Forelimb muscle (tissue), 1 donor: ENCODE results near the gene SMIM44. TPM values are rescaled to one million over a fixed set of nuclear protein-coding genes. Genes with fewer than 3 reads are reported as not detected.

Experiments
- DNase-seq: peaks from one replicate; pipeline ENCODE4 v3.0.0-alpha.2; 2013; ENCODE audit warnings: low read depth
- polyA plus RNA-seq: library from polyadenylated mRNA; unstranded; fragments of 120-200 nt; gene quantifications from one replicate; pipeline ENCODE4 v1.2.1, GENCODE V29; 2013; ENCODE audit not compliant: insufficient read length

The SMIM44 gene
- polyA plus RNA-seq, 1 donor: not detected

- DNase-seq: no peak
These were observed 5.7 kb downstream of the SMIM44 start for GRCh38 chr19:3477506-3477905.

- no peak for DNase-seq
These were observed 6.4 kb downstream of the SMIM44 start for GRCh38 chr19:3476830-3477229.

GRCh38 chr19:3475449-3475848 is 7.8 kb downstream of the SMIM44 start:
- no peak for DNase-seq

GRCh38 chr19:3474614-3475013 is 8.6 kb downstream of the SMIM44 start:
- DNase-seq: no peak

GRCh38 chr19:3474010-3474409 is 9.2 kb downstream of the SMIM44 start:
- no peak for DNase-seq

- DNase-seq: no peak
These were observed 11.1 kb downstream of the SMIM44 start for GRCh38 chr19:3471954-3472655.

GRCh38 chr19:3470500-3471128 is 12.6 kb downstream of the SMIM44 start:
- DNase-seq: no peak

- DNase-seq: no peak
These were observed 13.4 kb downstream of the SMIM44 start for GRCh38 chr19:3469638-3470499.

GRCh38 chr19:3468211-3468610 is 15.0 kb downstream of the SMIM44 start:
- no peak for DNase-seq

GRCh38 chr19:3467437-3468198 is 15.6 kb downstream of the SMIM44 start:
- DNase-seq: no peak

- DNase-seq: no peak
These were observed 16.6 kb downstream of the SMIM44 start for GRCh38 chr19:3466635-3467034.

- no peak for DNase-seq
These were observed 17.7 kb downstream of the SMIM44 start for GRCh38 chr19:3465552-3465951.

GRCh38 chr19:3464587-3465235 is 18.5 kb downstream of the SMIM44 start:
- no peak for DNase-seq

- DNase-seq: no peak
These were observed 19.3 kb downstream of the SMIM44 start for GRCh38 chr19:3463714-3464586.

- no peak for DNase-seq
These were observed 20.1 kb downstream of the SMIM44 start for GRCh38 chr19:3462991-3463713.

GRCh38 chr19:3459965-3460582 is 23.2 kb downstream of the SMIM44 start:
- DNase-seq: no peak

GRCh38 chr19:3459089-3459881 is 24.0 kb downstream of the SMIM44 start:
- peak; percentile 88 for DNase-seq
